Heart left ventricle (tissue), 13 donors: Measurements from ENCODE around the gene NTF3.

Experiments
- POLR2A ChIP-seq, 2 donors: fragments of 450-650 bp; IDR thresholded peaks; one replicate each; pipeline ENCODE4 v1.6.1; 2017; ENCODE audit warnings: antibody characterized with exemption in 2 of 2, mild to moderate bottlenecking in 2 of 2, moderate library complexity in 2 of 2
- TF ChIP-seq, protein P1 (sequence below), 12 donors: fragments of 200-600 bp; sonication (generic) in 4 of 12; IDR thresholded peaks; one replicate each; pipeline versions ENCODE4 v1.5.0 to v1.8.0; 2018 to 2022; ENCODE audit warnings: antibody characterized with exemption in 12 of 12, mild to moderate bottlenecking in 5 of 12
- donor health status: ischemic (EF 13 %, LVEDD 7.1; RV severe dilation, severe dysfunction).
- donor health status: DM: no; HTN: yes; CAD: no.
- donor health status: DM: no; HTN: no; CAD: no.
- donor health status: ischemic (EF 25% LVEDD 6.9; RV normal size, moderate dysfunction).
- donor health status: ischemic (EF 25% LVEDD 5.7; RV mildly dilated, moderate dysfunction).
- donor health status: ischemic (EF 35%, LVEDD 5.7; RV mildly dilated, moderate dysfunction).
- donor health status: nonischemic (EF 11% LVEDD 7.7; RV severe dilation, severe dysfunction).
- donor health status: DM: yes; HTN: yes; CAD: no.
- donor health status: PGD.
- donor health status: ischemic (EF 29% LVEDD 5.4; RV normal size, mild dysfunction).
- donor health status: nonischemic (EF 23%, LVEDD 6.1; RV moderate dilation, normal function).

DNA sequence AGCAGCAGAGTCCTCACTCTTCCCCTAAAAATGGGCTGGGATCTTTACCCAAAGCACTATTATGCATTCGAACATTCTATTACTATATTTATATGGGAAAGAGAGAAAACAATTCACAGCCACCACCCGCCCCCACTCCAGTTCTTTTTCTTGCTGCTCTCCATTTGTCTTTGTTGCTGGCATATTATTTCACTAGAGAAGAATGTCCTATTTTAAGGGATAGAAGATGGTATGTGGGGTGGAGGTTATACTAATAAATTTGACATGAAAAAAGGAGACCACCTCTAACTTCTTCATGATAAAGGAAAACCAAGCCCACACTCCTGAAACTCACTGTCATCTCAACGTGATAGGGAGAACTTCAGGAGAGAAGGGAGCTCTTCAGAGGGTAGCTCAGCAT lies 28.5 kb upstream of the NTF3 start:
- TF ChIP-seq, protein P1, sequence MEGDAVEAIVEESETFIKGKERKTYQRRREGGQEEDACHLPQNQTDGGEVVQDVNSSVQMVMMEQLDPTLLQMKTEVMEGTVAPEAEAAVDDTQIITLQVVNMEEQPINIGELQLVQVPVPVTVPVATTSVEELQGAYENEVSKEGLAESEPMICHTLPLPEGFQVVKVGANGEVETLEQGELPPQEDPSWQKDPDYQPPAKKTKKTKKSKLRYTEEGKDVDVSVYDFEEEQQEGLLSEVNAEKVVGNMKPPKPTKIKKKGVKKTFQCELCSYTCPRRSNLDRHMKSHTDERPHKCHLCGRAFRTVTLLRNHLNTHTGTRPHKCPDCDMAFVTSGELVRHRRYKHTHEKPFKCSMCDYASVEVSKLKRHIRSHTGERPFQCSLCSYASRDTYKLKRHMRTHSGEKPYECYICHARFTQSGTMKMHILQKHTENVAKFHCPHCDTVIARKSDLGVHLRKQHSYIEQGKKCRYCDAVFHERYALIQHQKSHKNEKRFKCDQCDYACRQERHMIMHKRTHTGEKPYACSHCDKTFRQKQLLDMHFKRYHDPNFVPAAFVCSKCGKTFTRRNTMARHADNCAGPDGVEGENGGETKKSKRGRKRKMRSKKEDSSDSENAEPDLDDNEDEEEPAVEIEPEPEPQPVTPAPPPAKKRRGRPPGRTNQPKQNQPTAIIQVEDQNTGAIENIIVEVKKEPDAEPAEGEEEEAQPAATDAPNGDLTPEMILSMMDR (IDR thresholded peaks at IDR 0.05), result no peak
- no peak for TF ChIP-seq POLR2A (IDR thresholded peaks at IDR 0.05)
